Vagina (tissue), 2 donors: ENCODE data around the gene ARHGEF4.

ENCODE experiments used
- CTCF ChIP-seq, 3 experiments: fragments of 450-650 bp in 2 of 3; fragments of 200-600 bp in 1 of 3; sonication (generic) in 1 of 3; IDR thresholded peaks; one replicate each; pipeline ENCODE4 v1.5.1; 2017 to 2019; ENCODE audit warnings: antibody characterized with exemption in 3 of 3, mild to moderate bottlenecking in 2 of 3, moderate library complexity in 2 of 3
- POLR2A ChIP-seq, 2 donors: fragments of 450-650 bp; IDR thresholded peaks; one replicate each; pipeline ENCODE4 v1.6.1; 2017; ENCODE audit warnings: antibody characterized with exemption in 2 of 2, mild to moderate bottlenecking in 2 of 2, moderate library complexity in 2 of 2
- POLR2AphosphoS5 ChIP-seq, 2 donors: sonication (generic); formaldehyde crosslinking; IDR thresholded peaks; one replicate each; pipeline ENCODE4 v1.9.0; 2017; ENCODE audit warnings: antibody characterized with exemption in 2 of 2, mild to moderate bottlenecking in 2 of 2, low read depth in 1 of 2; ENCODE audit not compliant: insufficient read depth in 1 of 2

GRCh38 chr2:130830538-130830937, 6.2 kb upstream of the ARHGEF4 start:
- TF ChIP-seq CTCF (IDR thresholded peaks at IDR 0.05) (no peak), POLR2A (IDR thresholded peaks at IDR 0.05) (no peak), POLR2AphosphoS5 (IDR thresholded peaks at IDR 0.05; ENCODE audit: insufficient read depth in 1 of 2, low read depth in 1 of 2) (no peak)
